HepG2 (cell line): Measurements from ENCODE around the gene CAMK2N2. TPM values are rescaled to one million over a fixed set of nuclear protein-coding genes. Genes with fewer than 3 reads are reported as not detected.

Source experiments
- CERS6 ChIP-seq: sonication (generic); formaldehyde crosslinking; IDR thresholded peaks from 2 replicates; pipeline ENCODE4 v1.5.0; 2020; ENCODE audit warnings: missing genetic modification reagents
- CREB1 ChIP-seq, 2 experiments: fragments of 450-650 bp in 1 of 2; IDR thresholded peaks; 2 replicates each; pipeline ENCODE4 v1.6.1; 2016 to 2017; ENCODE audit warnings: control low read depth in 1 of 2, mild to moderate bottlenecking in 1 of 2, missing compliant biosample characterization in 1 of 2, missing genetic modification characterization in 1 of 2
- CSRNP2 ChIP-seq: sonication (generic); formaldehyde crosslinking; conservative IDR thresholded peaks from 2 replicates; pipeline ENCODE4 v1.8.0; 2022; ENCODE audit warnings: low read depth, missing genetic modification reagents
- FOXO1 ChIP-seq: sonication (generic); formaldehyde crosslinking; IDR thresholded peaks from 2 replicates; pipeline ENCODE4 v1.4.0; 2020; ENCODE audit warnings: missing genetic modification reagents
- POGK ChIP-seq: sonication (generic); formaldehyde crosslinking; conservative IDR thresholded peaks from 2 replicates; pipeline ENCODE4 v1.8.0; 2022; ENCODE audit warnings: mild to moderate bottlenecking, moderate library complexity, missing genetic modification reagents
- SAP130 ChIP-seq: IDR thresholded peaks from 2 replicates; pipeline ENCODE4 v1.6.1; 2016; ENCODE audit warnings: low read depth
- SMARCE1 ChIP-seq: fragments of 450-650 bp; IDR thresholded peaks from 2 replicates; pipeline ENCODE4 v1.6.1; 2017; ENCODE audit warnings: borderline replicate concordance
- ZBTB14 ChIP-seq: sonication (generic); formaldehyde crosslinking; IDR thresholded peaks from 2 replicates; pipeline ENCODE4 v1.4.0; 2020; ENCODE audit warnings: missing genetic modification reagents
- ZNF318 ChIP-seq: sonication (generic); formaldehyde crosslinking; IDR thresholded peaks from 2 replicates; pipeline ENCODE4 v1.4.0; 2020; ENCODE audit warnings: mild to moderate bottlenecking, missing genetic modification reagents
- ZNF777 ChIP-seq: sonication (generic); formaldehyde crosslinking; IDR thresholded peaks from 2 replicates; pipeline ENCODE4 v1.4.0; 2020; ENCODE audit warnings: missing genetic modification reagents
- polyA plus RNA-seq, 8 experiments: library from polyadenylated mRNA; depleted of rRNA in 3 of 8; stranded (reverse) in 7 of 8; unstranded in 1 of 8; fragments of >200 nt; fragmentation: Illumina TruSeq in 4 of 8; extraction: Trizol in 4 of 8; gene quantifications; 2 replicates each; pipeline versions ENCODE4 v1.2.1 to v1.2.3, GENCODE V29; 2011 to 2016; ENCODE audit warnings: low read depth in 4 of 8, missing spikeins in 1 of 8, mixed read lengths in 1 of 8; ENCODE audit not compliant: insufficient read depth in 1 of 8
- total RNA-seq, 5 experiments: library from RNA; depleted of rRNA; stranded (reverse); fragments of >200 nt; fragmentation: Illumina TruSeq; extraction: Trizol; gene quantifications; 2 replicates each; pipeline ENCODE4 v1.2.3, GENCODE V29; 2016; ENCODE audit warnings: low read depth in 1 of 5
- TF ChIP-seq, protein P1 (sequence below): IDR thresholded peaks from 2 replicates; pipeline ENCODE4 v1.6.1; 2016; ENCODE audit warnings: low read depth

CAMK2N2 gene
- total and polyA plus RNA-seq, 2 of the 13 experiments (the other 11 are each of a cell fraction or from before 2014, with no cell fraction given): 0.12 to 0.27 TPM

- TF ChIP-seq ZNF318 (peak; percentile 97), POGK (CRISPR knock-in tag) (peak; percentile 93), CERS6 (CRISPR knock-in tag) (no peak), ZBTB14 (CRISPR knock-in tag) (peak; percentile 55), SAP130 (CRISPR knock-in tag) (peak; percentile 92), FOXO1 (peak; percentile 87), CREB1 (IDR thresholded peaks at IDR 0.05) (no peak), CREB1 (CRISPR knock-in tag; IDR thresholded peaks at IDR 0.05) (no peak), ZNF777 (CRISPR knock-in tag) (peak; percentile 89), SMARCE1 (no peak), CSRNP2 (CRISPR knock-in tag) (peak; percentile 15; the same call in 1 of the 2 replicates)
- TF ChIP-seq, protein P1, sequence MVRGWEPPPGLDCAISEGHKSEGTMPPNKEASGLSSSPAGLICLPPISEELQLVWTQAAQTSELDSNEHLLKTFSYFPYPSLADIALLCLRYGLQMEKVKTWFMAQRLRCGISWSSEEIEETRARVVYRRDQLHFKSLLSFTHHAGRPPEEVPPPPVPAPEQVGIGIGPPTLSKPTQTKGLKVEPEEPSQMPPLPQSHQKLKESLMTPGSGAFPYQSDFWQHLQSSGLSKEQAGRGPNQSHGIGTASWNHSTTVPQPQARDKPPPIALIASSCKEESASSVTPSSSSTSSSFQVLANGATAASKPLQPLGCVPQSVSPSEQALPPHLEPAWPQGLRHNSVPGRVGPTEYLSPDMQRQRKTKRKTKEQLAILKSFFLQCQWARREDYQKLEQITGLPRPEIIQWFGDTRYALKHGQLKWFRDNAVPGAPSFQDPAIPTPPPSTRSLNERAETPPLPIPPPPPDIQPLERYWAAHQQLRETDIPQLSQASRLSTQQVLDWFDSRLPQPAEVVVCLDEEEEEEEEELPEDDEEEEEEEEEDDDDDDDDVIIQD (CRISPR knock-in tag): peak; percentile 59; the same call in 1 of the 2 replicates
These were observed 19.7 kb downstream of the CAMK2N2 start (continued) for GRCh38 chr3:184241447-184242296.
